ACC112 (cell line): Measurements from ENCODE around the gene TUFT1.
"Not testable (repeated sequence)": the region's sequence is repeated elsewhere in the genome, so short reads cannot be mapped to it uniquely, and the experiment has no call there.

Source experiments
- H2AFZ ChIP-seq: fragments of 200-600 bp; sonication (generic); one replicate; pipeline ENCODE4 v1.6.0; 2017; ENCODE audit warnings: antibody characterized with exemption, low read length; ENCODE audit not compliant: unreplicated experiment
- H3K27ac ChIP-seq: fragments of 200-600 bp; sonication (generic); 2 replicates; pipeline ENCODE4 v1.5.1; 2014; ENCODE audit warnings: low read depth, mild to moderate bottlenecking, antibody characterized with exemption, low read length, moderate library complexity
- H3K27me3 ChIP-seq: fragments of 200-600 bp; sonication (generic); 2 replicates; pipeline ENCODE4 v1.6.1; 2014; ENCODE audit warnings: mild to moderate bottlenecking, antibody characterized with exemption, low read length, moderate library complexity, mixed read lengths; ENCODE audit not compliant: insufficient read depth
- H3K36me3 ChIP-seq: fragments of 200-600 bp; sonication (generic); 2 replicates; pipeline ENCODE4 v1.6.1; 2016; ENCODE audit warnings: mild to moderate bottlenecking, antibody characterized with exemption, low read length, moderate library complexity, mixed read lengths; ENCODE audit not compliant: insufficient read depth
- H3K4me1 ChIP-seq: fragments of 200-600 bp; sonication (generic); one replicate; pipeline ENCODE4 v1.6.1; 2016; ENCODE audit warnings: low read length, mixed read lengths; ENCODE audit not compliant: insufficient read depth, unreplicated experiment, control insufficient read depth
- H3K4me3 ChIP-seq: fragments of 200-600 bp; sonication (generic); 2 replicates; pipeline ENCODE4 v1.5.1; 2014; ENCODE audit warnings: mild to moderate bottlenecking, low read depth, low read length
- H3K79me2 ChIP-seq: fragments of 200-600 bp; sonication (generic); one replicate; pipeline ENCODE4 v1.6.0; 2016; ENCODE audit warnings: low read length; ENCODE audit not compliant: control insufficient read depth, unreplicated experiment, insufficient read depth

The TUFT1 gene

DNA sequence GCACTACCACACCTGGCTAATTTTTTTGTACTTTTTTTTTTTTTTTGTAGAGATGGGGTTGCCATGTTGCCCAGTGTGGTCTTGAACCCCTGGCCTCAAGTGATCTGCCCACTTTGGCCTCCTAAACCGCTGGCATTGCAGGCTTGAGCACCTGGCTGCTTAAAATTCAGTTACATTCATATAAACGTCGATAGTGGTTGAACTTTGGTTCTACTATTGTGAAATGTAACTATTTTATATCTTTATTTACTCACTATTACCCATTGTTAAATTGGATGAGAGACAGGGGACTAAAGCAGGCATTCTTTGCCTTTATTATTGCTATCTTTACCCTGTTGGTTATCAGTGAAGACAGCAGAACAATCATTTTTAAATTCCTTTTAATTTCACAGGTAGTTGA lies 77.9 kb downstream of the TUFT1 start:
- Histone ChIP-seq H2AFZ (no peak overlapping the region), H3K27me3 (no peaks in the 10 kb centered on the region), H3K27ac (no peak overlapping the region), H3K79me2 (peaks cover 50% of the 10 kb centered on the region), H3K36me3 (no peaks in the 10 kb centered on the region), H3K4me1 (peaks cover 34% of the 10 kb centered on the region), H3K4me3 (no peak overlapping the region)

DNA sequence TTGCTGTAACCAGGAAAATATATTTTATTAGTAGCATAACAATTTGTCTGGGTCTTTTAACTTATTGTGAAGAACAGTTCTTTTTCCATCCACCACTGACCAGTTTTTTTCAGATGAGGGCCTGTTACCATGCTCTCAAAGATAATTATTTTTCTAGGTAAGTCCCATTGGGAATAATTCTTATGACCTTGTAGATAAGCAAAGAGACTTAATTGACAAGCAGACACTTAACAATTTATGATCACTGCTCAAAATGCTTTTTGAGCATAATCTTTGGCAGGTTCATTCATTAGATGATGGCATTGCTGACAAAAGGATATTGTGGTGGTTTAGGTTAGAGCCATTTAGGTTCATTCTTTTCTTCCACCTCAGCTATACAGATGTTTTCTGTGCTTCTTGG lies 78.4 kb downstream of the TUFT1 start:
- peaks cover 45% of the 10 kb centered on the region for H3K79me2 ChIP-seq

DNA sequence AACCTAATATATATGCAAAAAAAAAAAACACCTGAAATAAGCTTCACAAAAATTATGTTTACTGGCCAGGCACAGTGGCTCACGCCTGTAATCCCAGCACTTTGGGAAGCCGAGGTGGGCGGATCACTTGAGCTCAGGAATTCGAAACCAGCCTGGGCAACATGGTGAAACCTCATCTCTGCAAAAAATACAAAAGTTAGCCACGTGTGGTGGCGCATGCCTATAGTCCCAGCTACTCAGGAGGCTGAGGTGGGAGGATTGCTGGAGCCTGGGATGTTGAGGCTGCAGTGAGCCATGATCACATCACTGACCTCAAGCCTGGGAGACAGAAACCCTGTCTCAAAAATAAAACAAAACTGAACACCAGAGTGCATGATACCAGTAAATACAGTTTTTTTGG lies 78.9 kb downstream of the TUFT1 start:
- H2AFZ ChIP-seq, H3K4me3 ChIP-seq, H3K27ac ChIP-seq, H3K27me3 ChIP-seq, H3K36me3 ChIP-seq: not testable (repeated sequence)
- peaks cover 44% of the 10 kb centered on the region for H3K79me2 ChIP-seq
- H3K4me1 ChIP-seq: peaks cover 30% of the 10 kb centered on the region

More for the DNA sequence above, 78.4 kb downstream of the TUFT1 start:
- no peaks in the 10 kb centered on the region for H3K36me3 ChIP-seq
- H3K27me3 ChIP-seq: no peaks in the 10 kb centered on the region
- H3K27ac ChIP-seq: no peak overlapping the region
- no peak overlapping the region for H2AFZ ChIP-seq
- peaks cover 32% of the 10 kb centered on the region for H3K4me1 ChIP-seq
- no peak overlapping the region for H3K4me3 ChIP-seq

DNA sequence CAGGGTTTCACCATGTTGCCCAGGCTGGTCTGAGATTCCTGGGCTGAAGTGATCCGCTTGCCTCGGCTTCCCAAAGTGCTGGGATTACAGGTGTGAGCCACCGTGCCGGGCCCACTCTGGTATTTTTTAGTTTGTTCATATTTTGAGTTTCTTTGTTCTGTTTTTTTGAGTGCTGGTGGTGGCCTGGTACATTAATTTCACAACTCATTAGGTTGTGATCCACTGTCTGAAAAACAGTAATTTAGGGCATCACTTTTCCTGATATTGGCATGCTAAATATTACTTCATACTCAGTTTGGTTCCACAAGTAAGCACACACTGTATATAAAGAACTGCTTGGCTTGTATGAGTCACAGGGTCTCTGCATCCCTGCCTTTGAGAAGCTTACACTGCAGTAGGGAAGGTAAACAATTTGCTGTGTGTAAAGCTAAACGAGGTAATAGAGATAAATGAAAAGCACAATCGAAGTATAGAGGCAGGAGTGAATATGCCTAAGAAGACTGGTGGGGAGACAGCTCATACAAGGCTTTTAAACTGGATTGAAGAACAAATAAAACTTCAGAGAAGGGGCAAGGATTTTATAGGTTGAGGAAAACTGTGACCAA lies 79.5 kb downstream of the TUFT1 start:
- H2AFZ ChIP-seq: no peak overlapping the region
- H3K4me1 ChIP-seq: peaks cover 30% of the 10 kb centered on the region
- peaks cover 44% of the 10 kb centered on the region for H3K79me2 ChIP-seq
- H3K4me3 ChIP-seq: 0 out of 2 replicates have a peak overlapping the region, but pooled peaks have one; percentile 15
- H3K27me3 ChIP-seq: no peaks in the 10 kb centered on the region
- H3K27ac ChIP-seq: 0 out of 2 replicates have a peak overlapping the region, but pooled peaks have one; percentile 16
- no peaks in the 10 kb centered on the region for H3K36me3 ChIP-seq

DNA sequence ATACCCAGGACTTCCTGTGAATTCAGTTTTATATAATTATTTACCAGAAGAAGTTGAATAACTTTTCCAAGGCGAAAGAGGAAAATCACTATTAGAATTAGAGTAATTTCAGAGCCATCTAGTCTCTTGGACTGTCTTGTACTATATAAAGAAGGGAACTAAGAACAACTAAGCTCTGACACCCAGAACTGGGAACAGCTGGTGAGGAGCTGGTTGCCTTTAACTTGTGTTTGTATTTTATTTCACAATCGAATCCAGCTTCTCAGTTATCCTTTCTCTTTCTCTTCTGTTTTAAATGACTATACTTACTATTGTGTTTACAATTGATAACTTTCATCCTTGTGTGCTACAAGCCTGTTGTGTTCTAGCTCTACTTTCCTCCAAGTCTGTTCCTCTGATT lies 80.2 kb downstream of the TUFT1 start:
- no peaks in the 10 kb centered on the region for H3K27me3 ChIP-seq
- peaks cover 30% of the 10 kb centered on the region for H3K4me1 ChIP-seq
- no peaks in the 10 kb centered on the region for H3K36me3 ChIP-seq
- peak overlapping the region; percentile 10; the same call in 1 of the 2 replicates for H3K27ac ChIP-seq
- H3K4me3 ChIP-seq: peak overlapping the region; percentile 24
- H3K79me2 ChIP-seq: peaks cover 38% of the 10 kb centered on the region
- no peak overlapping the region for H2AFZ ChIP-seq

DNA sequence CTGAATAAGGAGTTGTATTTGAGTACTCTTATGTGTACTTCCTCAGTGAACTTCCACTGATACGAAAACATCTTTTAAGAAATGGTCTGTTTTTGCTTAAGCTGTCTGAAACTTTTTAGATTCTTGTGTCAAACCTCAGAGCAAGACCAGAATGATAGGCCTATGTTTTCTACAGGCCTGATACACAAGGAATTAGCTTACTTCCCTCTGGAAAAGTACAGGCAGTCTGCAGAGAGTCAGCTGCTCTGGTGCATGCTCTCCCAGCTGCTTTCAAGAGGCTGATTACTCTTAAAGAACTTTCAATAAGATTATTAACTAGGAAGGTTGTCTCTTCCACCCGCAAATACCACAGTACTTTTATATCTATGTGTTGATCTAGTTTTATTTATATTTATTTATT lies 81.2 kb downstream of the TUFT1 start:
- Histone ChIP-seq H2AFZ (no peak overlapping the region), H3K79me2 (peaks cover 28% of the 10 kb centered on the region), H3K4me3 (no peak overlapping the region), H3K27ac (no peak overlapping the region), H3K27me3 (no peaks in the 10 kb centered on the region), H3K36me3 (no peaks in the 10 kb centered on the region), H3K4me1 (peaks cover 23% of the 10 kb centered on the region)

DNA sequence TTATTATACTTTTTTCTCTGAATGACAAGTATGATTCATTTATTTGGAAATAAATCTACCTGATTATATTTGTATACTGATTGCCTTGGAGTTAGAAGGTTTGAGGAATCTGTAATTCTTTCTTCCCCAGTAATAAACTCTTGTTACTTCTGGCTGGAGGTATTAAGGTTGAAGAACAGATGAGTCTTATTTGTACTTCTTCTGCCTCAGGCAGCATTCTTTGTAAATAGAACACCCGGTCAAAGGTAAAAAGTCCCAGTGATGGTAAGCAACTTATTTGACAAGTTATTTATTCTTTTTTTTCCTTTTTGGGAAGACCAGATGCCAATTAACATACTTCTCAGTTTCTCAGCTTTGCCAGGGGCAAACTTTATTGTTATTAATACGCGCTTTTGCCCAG lies 84.7 kb downstream of the TUFT1 start:
- Histone ChIP-seq H3K79me2 (peaks cover 15% of the 10 kb centered on the region), H2AFZ (no peak overlapping the region), H3K4me1 (peaks cover 6% of the 10 kb centered on the region), H3K27ac (no peak overlapping the region), H3K27me3 (no peaks in the 10 kb centered on the region), H3K4me3 (no peak overlapping the region), H3K36me3 (no peaks in the 10 kb centered on the region)

DNA sequence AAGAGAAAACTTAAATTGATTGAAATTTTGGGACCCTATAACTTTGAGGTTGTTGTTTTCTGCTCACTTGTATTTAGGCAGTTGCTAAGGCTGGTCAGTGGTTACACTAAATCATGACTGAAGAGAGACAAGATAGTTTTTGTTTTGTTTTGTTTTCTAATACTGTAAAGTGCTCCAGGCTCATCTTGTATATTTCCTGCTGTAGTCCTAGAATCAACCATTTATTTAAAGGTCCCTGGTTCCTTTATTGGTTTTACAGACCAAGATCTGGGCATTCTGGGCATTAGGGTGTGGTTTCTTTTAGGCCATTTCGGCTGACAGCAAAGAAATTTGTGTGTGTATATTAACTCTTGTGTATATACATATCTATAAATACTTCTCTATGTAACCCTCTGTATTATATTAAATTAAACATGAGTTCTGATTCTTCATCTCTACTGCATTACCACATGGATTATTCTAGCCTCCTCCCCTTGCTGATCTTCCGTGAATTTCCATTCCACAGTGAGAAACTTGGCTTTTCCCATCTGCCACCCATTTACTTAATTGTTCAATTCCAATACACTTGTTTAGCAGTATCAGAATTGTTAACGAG lies 86.7 kb downstream of the TUFT1 start:
- Histone ChIP-seq H3K4me3 (no peak overlapping the region), H3K27ac (no peak overlapping the region), H2AFZ (no peak overlapping the region), H3K79me2 (peaks cover 1% of the 10 kb centered on the region), H3K36me3 (no peaks in the 10 kb centered on the region), H3K4me1 (no peaks in the 10 kb centered on the region), H3K27me3 (no peaks in the 10 kb centered on the region)

DNA sequence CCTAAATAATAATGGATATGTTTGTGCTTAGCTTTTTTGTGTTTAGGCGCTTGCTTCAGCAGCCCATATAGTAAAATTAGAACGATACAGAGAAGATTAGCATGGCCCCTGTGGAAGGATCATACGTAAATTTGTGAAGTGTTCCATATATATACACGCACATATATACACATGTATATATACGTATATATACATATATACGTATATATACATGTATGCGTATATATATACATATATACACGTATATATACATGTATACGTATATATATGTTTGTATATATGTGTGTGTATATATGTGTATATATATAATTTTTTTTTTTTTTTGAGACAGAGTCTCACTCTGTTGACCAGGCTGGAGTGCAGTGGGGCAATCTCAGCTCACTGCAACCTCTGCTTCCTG lies 89.2 kb downstream of the TUFT1 start:
- Histone ChIP-seq H3K27ac (no peak overlapping the region), H3K36me3 (no peaks in the 10 kb centered on the region), H2AFZ (no peak overlapping the region), H3K27me3 (no peaks in the 10 kb centered on the region), H3K4me3 (no peak overlapping the region), H3K79me2 (no peaks in the 10 kb centered on the region), H3K4me1 (no peaks in the 10 kb centered on the region)
